Right lobe of liver (tissue), 6 donors: ENCODE measurements around the gene AFAP1. TPM values are rescaled to one million over a fixed set of nuclear protein-coding genes. Genes with fewer than 3 reads are reported as not detected.

Experiments
- ATAC-seq, 4 donors: fragments of 200-7000 bp; cut with Tn5 transposase; one replicate each; pipeline ENCODE4 v1.9.1; 2020; ENCODE audit warnings: mild to moderate bottlenecking in 4 of 4, moderate library complexity in 4 of 4
- DNase-seq, 3 donors: peaks; one replicate each; pipeline ENCODE4 v3.0.0-alpha.2; 2020
- H3K27ac ChIP-seq, 3 donors: fragments of 200-600 bp; one replicate each; pipeline ENCODE4 v1.8.0; 2022
- H3K27me3 ChIP-seq, 2 donors: fragments of 200-600 bp; one replicate each; pipeline ENCODE4 v1.8.0; 2022
- H3K36me3 ChIP-seq, 4 donors: fragments of 200-600 bp; sonication (generic) in 1 of 4; one replicate each; pipeline versions ENCODE4 v1.5.1 to v1.8.0; 2017 to 2022; ENCODE audit warnings: control low read depth in 1 of 4
- H3K4me1 ChIP-seq, 4 donors: fragments of 200-600 bp; sonication (generic) in 1 of 4; one replicate each; pipeline versions ENCODE4 v1.5.1 to v1.8.0; 2017 to 2022; ENCODE audit warnings: control low read depth in 1 of 4
- H3K4me3 ChIP-seq, 3 donors: fragments of 200-600 bp; one replicate each; pipeline ENCODE4 v1.8.0; 2022
- H3K9me3 ChIP-seq, 4 donors: fragments of 200-600 bp; sonication (generic) in 1 of 4; one replicate each; pipeline versions ENCODE4 v1.5.1 to v1.8.0; 2017 to 2022; ENCODE audit warnings: control low read depth in 1 of 4
- POLR2A ChIP-seq: fragments of 450-650 bp; IDR thresholded peaks from one replicate; pipeline ENCODE4 v1.6.1; 2017; ENCODE audit warnings: antibody characterized with exemption, mild to moderate bottlenecking
- WGBS: methylation state at CpG from one replicate; pipeline ENCODE4 v1.1.6; 2018; ENCODE audit warnings: low coverage, low lambda C conversion rate; ENCODE audit not compliant: insufficient coverage; ENCODE audit errors: missing lambda C conversion rate; 5-methylcytosine and 5-hydroxymethylcytosine counted together
- intact Hi-C, 2 donors: fragments of 100-400 bp; cut with DNase I; formaldehyde crosslinking; loops; one replicate each; pipeline versions ENCODE4 v1.11.2 to v1.14.1; 2022
- total RNA-seq, 6 experiments: library from RNA; depleted of rRNA in 2 of 6; stranded (reverse); fragments of >200 nt in 2 of 6; fragmentation: NEBNext Ultra II Directional in 3 of 6; extraction: Animal tissue kit (Norgen Biotek cat#: 25700) in 3 of 6; gene quantifications; one replicate each; pipeline versions ENCODE4 v1.1.0 to v1.2.4, GENCODE V29; 2016 to 2023
- TF ChIP-seq, protein P1 (sequence below), 4 donors: fragments of 200-600 bp in 3 of 4; fragments of 450-650 bp in 1 of 4; IDR thresholded peaks; one replicate each; pipeline versions ENCODE4 v1.5.1 to v1.8.0; 2016 to 2022; ENCODE audit warnings: antibody characterized with exemption in 4 of 4, mild to moderate bottlenecking in 2 of 4
- donor health status: DM: no; HTN: yes; CAD: no.
- donor health status: DM: no; HTN: no; CAD: no.
- donor health status: DM: no; HTN: no; CAD: no.
- donor health status: DM: no; HTN: yes; CAD: no.
- donor health status: DM: no; HTN: yes; CAD: no.

AFAP1 gene
- total RNA-seq, 6 experiments from 2014 or later, result 0.95 to 3.1 (median 1.9) TPM

DNA sequence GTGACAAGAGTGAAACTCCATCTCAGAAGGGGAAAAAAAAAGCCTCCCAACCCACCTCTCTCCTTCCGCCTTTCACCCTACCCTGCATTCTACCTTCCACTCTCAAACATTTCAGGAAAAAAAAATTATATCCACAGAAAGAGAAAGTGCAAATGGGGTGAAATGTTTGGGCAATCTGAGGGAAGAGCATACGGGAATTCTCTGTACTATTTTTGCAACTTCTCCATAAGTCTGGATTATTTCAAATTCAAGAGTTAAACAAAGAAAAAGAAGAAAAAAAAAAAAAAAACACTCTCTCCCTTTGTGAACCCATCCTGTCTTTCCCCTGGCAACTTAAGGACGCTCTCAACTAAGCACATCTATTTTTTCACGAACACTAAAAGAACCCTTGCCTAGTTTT lies 41.3 kb downstream of the AFAP1 start:
- TF ChIP-seq POLR2A, result no peak
- TF ChIP-seq, protein P1, sequence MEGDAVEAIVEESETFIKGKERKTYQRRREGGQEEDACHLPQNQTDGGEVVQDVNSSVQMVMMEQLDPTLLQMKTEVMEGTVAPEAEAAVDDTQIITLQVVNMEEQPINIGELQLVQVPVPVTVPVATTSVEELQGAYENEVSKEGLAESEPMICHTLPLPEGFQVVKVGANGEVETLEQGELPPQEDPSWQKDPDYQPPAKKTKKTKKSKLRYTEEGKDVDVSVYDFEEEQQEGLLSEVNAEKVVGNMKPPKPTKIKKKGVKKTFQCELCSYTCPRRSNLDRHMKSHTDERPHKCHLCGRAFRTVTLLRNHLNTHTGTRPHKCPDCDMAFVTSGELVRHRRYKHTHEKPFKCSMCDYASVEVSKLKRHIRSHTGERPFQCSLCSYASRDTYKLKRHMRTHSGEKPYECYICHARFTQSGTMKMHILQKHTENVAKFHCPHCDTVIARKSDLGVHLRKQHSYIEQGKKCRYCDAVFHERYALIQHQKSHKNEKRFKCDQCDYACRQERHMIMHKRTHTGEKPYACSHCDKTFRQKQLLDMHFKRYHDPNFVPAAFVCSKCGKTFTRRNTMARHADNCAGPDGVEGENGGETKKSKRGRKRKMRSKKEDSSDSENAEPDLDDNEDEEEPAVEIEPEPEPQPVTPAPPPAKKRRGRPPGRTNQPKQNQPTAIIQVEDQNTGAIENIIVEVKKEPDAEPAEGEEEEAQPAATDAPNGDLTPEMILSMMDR (IDR thresholded peaks at IDR 0.05), result no peak
- intact Hi-C loops, result no loop called here
- WGBS, result 62% methylated on average over 4 of the region's 4 CpGs

DNA sequence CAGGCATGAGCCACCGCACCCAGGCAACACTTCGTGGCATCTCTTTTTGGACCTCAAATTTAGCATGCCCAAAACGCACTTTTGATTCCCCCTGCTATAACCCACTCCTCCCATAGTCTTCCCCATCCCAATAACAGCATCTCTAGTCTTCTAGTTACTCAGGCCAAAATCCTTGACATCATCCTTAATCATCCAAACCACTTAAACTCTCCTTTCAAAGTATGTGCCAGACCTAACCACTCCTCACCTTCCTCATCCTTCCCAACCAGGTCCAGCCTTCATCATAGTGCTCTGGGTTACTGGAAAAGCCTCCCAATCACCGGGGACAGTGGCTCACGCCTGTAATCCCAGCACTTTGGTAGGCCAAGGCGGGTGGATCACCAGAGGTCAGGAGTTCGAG lies 41.9 kb downstream of the AFAP1 start:
- no peak overlapping the region for H3K27ac ChIP-seq
- ATAC-seq (no peak), DNase-seq (no peak)
- intact Hi-C loops, result no loop called here
- TF ChIP-seq, protein P1 (IDR thresholded peaks at IDR 0.05), result no peak
- TF ChIP-seq POLR2A, result no peak
- WGBS, result 77% methylated on average over 7 of the region's 7 CpGs
- no peaks in the 10 kb centered on the region for H3K36me3 ChIP-seq
- H3K4me1 ChIP-seq, result no peaks in the 10 kb centered on the region
- H3K4me3 ChIP-seq, result no peak overlapping the region
- no peaks in the 10 kb centered on the region for H3K9me3 ChIP-seq
- no peaks in the 10 kb centered on the region for H3K27me3 ChIP-seq

More for the DNA sequence above, 41.3 kb downstream of the AFAP1 start:
- no peaks in the 10 kb centered on the region for H3K9me3 ChIP-seq
- no peaks in the 10 kb centered on the region for H3K36me3 ChIP-seq
- no peaks in the 10 kb centered on the region for H3K4me1 ChIP-seq
- H3K27me3 ChIP-seq, result no peaks in the 10 kb centered on the region
- no peak for DNase-seq
- no peak for ATAC-seq
- H3K27ac ChIP-seq, result no peak overlapping the region
- H3K4me3 ChIP-seq, result no peak overlapping the region

DNA sequence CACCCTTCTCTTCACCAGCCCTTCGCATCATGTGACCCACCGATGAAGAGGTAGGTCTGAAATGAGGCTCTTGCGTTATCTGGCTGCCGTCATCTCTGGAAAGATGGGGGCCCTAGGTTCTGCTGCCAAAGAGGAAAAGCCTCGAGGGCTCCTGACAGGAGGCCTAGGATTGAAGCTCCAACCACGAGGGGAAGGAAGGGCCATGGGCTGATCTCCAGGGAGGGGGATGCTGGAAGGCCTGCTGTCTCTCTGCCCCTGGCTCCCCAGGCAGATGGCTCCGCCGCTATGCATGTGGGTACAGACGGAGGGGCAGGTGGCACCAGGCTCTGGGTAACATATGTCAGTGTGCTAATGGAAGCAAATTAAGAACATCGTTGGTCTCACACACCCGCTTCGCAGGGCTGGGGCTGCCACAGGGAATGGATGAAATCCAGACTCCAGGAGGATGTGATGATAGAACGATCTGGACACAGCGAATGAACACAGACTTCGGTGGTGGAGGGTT lies 44.9 kb downstream of the AFAP1 start:
- no peak overlapping the region for H3K4me3 ChIP-seq
- H3K4me1 ChIP-seq, result no peaks in the 10 kb centered on the region
- TF ChIP-seq, protein P1 (IDR thresholded peaks at IDR 0.05), result no peak
- TF ChIP-seq POLR2A, result no peak
- no peak overlapping the region for H3K27ac ChIP-seq
- ATAC-seq (no peak), DNase-seq (no peak)
- intact Hi-C loops, result no loop called here
- no peaks in the 10 kb centered on the region for H3K36me3 ChIP-seq
- no peaks in the 10 kb centered on the region for H3K27me3 ChIP-seq
- no peaks in the 10 kb centered on the region for H3K9me3 ChIP-seq
- 86% methylated on average over 4 of the region's 15 CpGs for WGBS

DNA sequence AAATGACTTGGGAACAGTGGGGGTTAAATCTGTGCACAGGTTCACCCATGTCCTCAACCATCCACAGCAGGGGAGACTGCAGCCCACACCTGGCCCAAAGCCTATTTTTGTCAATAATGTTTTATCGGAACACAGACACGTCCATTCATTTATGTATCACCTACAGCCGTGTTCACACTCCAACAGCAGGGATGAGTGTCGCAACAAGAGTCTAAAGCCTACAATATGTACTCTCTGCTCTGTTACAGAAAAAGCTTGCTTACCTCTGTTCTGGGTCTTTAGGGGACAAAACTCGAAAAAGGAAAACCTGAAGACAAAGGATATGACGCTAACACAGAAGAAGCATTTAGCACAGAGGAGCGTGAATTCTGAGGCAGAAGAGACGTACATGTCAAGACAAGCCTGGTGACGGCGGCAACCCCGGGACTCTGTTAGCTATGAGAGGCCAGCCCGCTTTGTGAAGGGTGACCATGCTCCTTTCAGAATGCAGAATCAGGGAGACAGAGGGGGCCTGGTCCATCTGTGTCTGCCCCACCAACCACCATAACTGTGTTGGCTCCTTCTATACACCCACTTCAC lies 45.5 kb downstream of the AFAP1 start:
- 86% methylated on average over 9 of the region's 12 CpGs for WGBS
- H3K27ac ChIP-seq, result no peak overlapping the region
- ATAC-seq (no peak), DNase-seq (no peak)
- no peaks in the 10 kb centered on the region for H3K27me3 ChIP-seq
- no peaks in the 10 kb centered on the region for H3K4me1 ChIP-seq
- intact Hi-C loops, result no loop called here
- H3K36me3 ChIP-seq, result no peaks in the 10 kb centered on the region
- no peak overlapping the region for H3K4me3 ChIP-seq
- no peaks in the 10 kb centered on the region for H3K9me3 ChIP-seq
- TF ChIP-seq, protein P1 (IDR thresholded peaks at IDR 0.05), result no peak
- TF ChIP-seq POLR2A, result no peak
